GM19238 (cell line): Measurements from ENCODE around the gene PGS1.
A peak's percentile ranks its signal among the peaks of the same experiment; 100 is the strongest.

Experiments
- DNase-seq: peaks from one replicate; pipeline ENCODE4 v3.0.0; 2011; ENCODE audit warnings: low spot score; ENCODE audit not compliant: insufficient read length

Gene PGS1

GRCh38 chr17:78346605-78347250, 31.7 kb upstream of the PGS1 start:
- no peak for DNase-seq

- no peak for DNase-seq
Measured at GRCh38 chr17:78347453-78347852, 31.0 kb upstream of the PGS1 start.

GRCh38 chr17:78348055-78348770, 30.2 kb upstream of the PGS1 start:
- DNase-seq = no peak

GRCh38 chr17:78349891-78350642, 28.4 kb upstream of the PGS1 start:
- DNase-seq = no peak

- no peak for DNase-seq
Measured at GRCh38 chr17:78351449-78352006, 26.9 kb upstream of the PGS1 start.

GRCh38 chr17:78353834-78354233, 24.6 kb upstream of the PGS1 start:
- DNase-seq = no peak

- no peak for DNase-seq
Measured at GRCh38 chr17:78355045-78355641, 23.3 kb upstream of the PGS1 start.

GRCh38 chr17:78355701-78356100, 22.7 kb upstream of the PGS1 start:
- no peak for DNase-seq

- peak; percentile 94 for DNase-seq
Measured at GRCh38 chr17:78356101-78356713, 22.2 kb upstream of the PGS1 start.

GRCh38 chr17:78357177-78357586, 21.3 kb upstream of the PGS1 start:
- DNase-seq = no peak

GRCh38 chr17:78357672-78358537, 20.5 kb upstream of the PGS1 start:
- DNase-seq = no peak

GRCh38 chr17:78358538-78359320, 19.7 kb upstream of the PGS1 start:
- no peak for DNase-seq

GRCh38 chr17:78359321-78359996, 19.0 kb upstream of the PGS1 start:
- peak; percentile 35 for DNase-seq

- DNase-seq = peak; percentile 83
Measured at GRCh38 chr17:78359997-78360370, 18.5 kb upstream of the PGS1 start, which contains the start of gene SOCS3. Gene SOCS3 (minus strand): TSS chr17:78360077. CDS start chr17:78359095, 982 bp downstream.

- DNase-seq = peak; percentile 95
Measured at GRCh38 chr17:78360371-78361224, 17.9 kb upstream of the PGS1 start.

- DNase-seq = no peak
Measured at GRCh38 chr17:78361225-78361701, 17.2 kb upstream of the PGS1 start.

GRCh38 chr17:78362232-78362631, 16.2 kb upstream of the PGS1 start:
- no peak for DNase-seq

GRCh38 chr17:78362671-78363070, 15.8 kb upstream of the PGS1 start:
- DNase-seq = no peak
